HG03558 (cell line): Measurements from ENCODE around the gene ATP2C1.

ENCODE experiments used
- ATAC-seq: cut with Tn5 transposase; IDR thresholded peaks from one replicate; pipeline ENCODE4 v1.9.1; 2021; ENCODE audit warnings: moderate number of reproducible peaks; ENCODE audit not compliant: unreplicated experiment; ENCODE audit errors: extremely low read depth

The ATP2C1 gene

DNA sequence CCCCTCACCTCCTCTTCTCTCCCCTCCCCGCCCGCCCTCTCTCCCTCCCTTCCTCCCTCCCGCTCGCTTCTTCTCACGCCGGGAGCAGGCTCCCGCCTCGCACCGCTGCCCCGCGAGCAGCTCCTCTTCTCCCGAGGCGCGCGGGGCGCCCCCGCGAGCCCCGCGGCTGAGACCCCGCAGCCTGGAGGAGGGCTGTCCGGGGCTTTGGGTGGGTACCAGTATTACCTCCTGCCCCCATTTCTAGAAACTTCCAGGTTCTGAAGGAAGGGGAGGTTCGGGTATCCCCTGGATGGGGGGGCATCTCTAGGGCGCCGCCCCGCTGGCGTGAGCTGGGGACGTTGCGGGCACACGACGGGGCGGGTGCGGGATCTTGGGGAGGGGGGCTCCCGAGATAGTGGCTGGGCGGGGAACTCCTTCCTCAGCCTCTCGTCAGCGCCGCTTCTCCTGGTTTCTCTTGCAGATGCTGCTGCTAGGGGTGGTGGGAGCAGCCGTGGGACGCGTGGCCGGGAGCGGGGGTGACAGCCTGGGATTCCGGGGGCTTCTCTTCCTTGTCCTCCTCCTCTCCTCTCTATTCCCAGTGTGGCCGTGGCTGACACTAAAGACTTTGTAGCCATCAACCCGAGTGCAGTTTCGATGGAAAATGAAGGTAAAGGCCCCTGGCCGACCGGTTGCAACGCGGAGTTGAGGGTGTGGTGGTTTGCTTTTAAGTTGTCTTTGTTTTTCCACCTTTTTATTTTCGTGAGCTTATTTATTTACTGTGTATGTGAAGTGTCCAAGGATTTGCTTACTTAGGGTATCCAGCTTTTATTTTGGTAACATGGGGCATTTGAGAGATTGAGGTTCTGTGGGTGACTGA lies 474 bp downstream of the ATP2C1 start:
- no peak for ATAC-seq

DNA sequence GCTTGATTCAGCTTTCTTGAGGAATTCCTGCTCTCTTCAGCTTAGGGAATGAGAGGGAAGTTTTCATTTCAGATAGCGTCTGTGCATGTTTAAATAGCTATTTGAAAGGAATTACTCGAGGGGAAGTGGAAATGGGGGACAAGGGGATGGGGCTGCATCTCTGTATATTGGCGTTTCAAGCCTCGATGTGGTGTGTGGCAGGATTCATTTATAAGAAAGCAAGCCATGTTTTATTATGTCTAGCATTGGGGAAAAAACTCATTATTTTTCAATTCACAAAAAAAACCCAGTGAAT lies 1.0 kb downstream of the ATP2C1 start:
- no peak for ATAC-seq

- ATAC-seq: no peak
Measured at GRCh38 chr3:130895690-130896488, 2.0 kb downstream of the ATP2C1 start.

DNA sequence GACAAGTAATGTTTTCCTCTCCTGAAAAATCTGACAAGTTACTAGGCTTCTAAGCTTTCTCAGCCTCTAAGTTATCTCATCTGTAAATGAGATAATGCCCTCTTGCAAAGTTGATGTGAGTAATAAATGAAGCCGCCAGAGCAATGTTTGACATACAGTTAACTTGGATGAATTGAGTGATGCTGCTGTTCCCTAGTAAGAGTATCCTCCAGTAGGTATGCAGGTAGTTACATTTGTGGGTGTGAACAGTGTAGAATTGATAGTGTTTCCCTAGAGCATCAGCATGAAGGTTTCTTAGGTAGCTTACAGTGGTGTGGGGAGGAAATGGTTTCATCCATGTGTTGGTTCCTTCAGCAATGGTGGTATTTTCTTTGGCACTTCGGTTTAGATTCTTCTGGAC lies 3.4 kb downstream of the ATP2C1 start:
- ATAC-seq: no peak

DNA sequence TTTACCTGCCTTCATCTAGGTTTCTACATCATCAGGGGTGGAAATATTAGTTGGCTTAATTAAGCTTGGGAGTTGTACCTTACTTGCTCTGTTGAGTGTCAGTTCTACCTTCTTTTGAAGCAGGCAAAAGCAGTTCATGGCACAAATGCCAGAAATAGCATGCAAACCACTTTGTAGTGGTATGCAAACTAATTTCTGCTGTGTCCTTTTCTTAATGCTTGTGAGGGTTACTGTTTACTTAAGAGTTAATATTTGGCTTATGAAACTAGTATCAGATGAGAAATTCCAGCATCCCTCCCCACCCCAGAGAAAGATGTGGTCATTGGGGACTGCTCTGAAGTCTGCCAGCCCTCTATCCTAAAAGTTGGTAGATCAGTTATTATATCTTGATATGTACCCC lies 7.1 kb downstream of the ATP2C1 start:
- no peak for ATAC-seq

GRCh38 chr3:130901463-130902204 lies 7.8 kb downstream of the ATP2C1 start:
- no peak for ATAC-seq

DNA sequence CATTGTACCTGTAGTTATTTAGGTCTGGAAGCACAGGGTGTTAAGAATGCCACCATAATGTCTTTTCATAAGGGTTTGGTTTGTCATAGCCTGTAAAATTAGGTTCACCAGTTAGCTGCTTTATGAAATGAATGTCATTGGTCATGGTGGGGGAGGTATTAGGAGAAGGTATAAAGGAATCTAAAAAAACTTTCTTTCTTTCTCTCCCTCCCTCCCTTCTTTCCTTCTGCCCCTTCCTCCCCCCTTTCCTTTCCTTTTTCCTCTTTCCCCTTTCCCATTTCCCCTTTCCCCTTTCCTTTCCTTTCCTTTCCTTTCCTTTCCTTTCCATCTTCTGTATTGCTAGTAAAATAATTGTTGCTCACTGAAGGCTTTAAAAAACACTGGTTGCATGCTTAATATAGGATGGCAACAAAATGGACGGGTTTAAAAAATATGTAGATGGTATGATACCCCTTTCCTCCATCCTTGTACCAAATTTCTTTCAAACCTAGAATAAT lies 9.6 kb downstream of the ATP2C1 start:
- no peak for ATAC-seq

GRCh38 chr3:130904491-130904890 lies 10.6 kb downstream of the ATP2C1 start:
- no peak for ATAC-seq

- no peak for ATAC-seq
Measured at GRCh38 chr3:130905551-130905950, 11.7 kb downstream of the ATP2C1 start.

- ATAC-seq: no peak
Measured at GRCh38 chr3:130906374-130906995, 12.6 kb downstream of the ATP2C1 start.

DNA sequence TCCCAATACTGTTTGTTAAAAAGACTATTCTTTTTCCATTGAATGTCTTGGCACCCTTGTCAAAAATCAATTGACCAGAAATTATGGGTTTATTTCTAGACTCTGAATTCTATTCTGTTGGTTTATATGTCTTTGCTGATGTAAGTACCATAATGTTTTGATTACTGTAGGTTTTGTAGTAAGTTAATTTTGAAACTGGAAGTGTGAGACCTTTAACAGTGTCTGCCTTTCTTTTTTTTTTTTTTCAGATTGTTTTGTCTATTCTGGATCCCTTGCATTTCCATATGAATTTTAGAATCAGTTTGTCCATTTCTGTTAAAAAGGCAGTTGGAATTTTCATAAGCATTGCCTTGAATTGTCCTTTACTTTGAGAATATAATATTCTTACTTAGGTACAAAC lies 13.6 kb downstream of the ATP2C1 start:
- ATAC-seq: no peak

DNA sequence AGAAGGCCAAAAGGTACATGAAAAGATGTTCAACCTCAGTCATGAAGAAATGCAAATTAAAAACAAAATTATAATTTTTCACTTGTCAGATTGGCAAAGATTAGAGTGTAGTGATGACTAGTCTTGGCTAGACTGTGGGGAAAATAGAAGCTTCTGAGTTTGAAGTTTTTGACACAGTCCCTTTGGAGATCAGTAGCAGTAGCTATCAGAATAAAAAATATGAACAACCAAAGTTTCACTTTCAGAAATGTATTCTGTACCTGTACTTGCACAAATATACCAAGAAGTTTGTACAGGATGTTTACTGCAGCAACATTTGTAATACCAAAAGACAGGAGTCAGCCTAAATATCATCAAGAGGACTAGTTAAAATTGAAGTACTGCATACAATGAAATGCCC lies 14.1 kb downstream of the ATP2C1 start:
- ATAC-seq: no peak

DNA sequence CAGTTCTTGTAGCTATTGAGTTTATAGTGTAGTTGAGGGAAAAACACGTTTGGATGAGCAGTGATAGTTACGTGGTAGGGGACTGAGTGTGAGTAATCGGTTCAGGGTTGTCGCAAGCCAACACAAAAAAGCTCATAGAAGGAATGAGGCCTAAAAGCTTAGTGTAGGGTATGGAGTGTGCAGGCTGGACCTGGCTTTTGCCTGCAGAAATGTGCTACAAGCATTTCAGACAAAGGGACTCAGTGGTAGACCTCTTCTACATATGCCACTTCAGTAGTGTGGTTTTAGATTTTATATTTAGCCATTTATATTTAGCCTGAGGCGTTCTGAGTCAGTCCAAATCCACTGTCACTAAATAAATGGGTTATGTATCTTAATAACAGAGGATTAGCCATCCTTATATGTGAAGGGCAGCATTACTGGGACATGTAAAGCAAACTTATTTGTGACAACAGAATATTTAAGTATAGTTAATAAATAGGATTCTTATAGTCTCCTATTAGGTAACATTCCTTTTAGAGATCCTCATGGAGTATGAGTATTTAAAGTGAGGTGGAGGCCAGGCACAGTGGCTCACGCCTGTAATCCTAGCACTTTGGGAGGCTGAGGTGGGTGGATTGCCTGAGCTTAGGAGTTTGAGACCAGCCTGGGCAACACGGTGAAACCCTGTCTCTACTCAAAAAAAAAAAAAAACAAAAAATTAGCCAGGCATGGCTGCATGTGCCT lies 21.8 kb downstream of the ATP2C1 start:
- no peak for ATAC-seq

DNA sequence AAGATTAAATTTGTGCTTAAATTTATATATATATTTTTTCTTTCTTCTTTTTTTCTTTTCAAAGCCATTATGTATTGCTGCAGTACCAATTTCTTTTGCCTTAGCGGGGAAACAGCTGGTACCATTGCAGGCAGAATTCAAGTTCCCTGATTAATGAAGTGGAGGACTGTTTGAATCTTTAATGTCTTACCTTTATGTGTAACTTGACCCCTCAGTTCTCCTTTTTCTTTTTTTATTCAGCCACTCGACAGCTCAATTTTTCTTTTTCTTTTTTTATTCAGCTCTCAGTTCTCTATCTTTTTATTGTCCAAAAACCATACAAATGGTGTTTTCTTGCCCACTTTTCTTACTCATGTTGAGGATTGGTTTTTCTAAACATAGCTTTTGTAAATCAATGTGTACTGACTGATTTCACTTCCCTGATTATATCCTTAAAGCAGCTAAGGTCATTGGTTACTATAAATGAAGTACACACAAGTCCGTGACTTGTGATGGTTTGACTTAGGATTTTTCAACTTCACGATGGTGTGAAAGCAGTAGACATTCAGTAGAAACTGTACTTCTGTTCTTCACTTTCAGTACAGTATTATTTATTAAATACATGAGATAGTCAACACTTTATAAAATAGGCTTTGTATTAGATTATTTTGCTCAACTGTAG lies 22.8 kb downstream of the ATP2C1 start:
- ATAC-seq: peak; percentile 59

- ATAC-seq: no peak
Measured at GRCh38 chr3:130918328-130918727, 24.4 kb downstream of the ATP2C1 start.

DNA sequence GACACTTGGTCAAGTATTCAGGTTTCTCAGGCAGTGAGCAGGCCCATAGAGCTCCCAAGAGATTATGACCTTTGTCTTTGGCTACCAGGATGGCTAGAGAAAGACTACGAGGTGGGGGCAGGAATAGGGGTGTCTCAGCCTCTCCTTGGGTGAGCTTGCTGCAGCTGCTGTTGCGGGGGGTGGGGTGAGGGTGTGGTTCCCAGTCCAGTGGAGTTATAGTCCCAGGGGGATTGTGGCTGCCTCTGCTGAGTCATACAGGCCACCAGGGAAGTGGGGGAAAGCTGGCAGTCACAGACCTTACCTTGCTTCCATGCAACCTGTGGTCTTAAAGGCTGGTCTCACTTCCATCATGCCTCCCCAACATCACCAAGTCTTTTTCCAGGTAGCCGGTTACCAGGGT lies 31.7 kb downstream of the ATP2C1 start:
- ATAC-seq: no peak

DNA sequence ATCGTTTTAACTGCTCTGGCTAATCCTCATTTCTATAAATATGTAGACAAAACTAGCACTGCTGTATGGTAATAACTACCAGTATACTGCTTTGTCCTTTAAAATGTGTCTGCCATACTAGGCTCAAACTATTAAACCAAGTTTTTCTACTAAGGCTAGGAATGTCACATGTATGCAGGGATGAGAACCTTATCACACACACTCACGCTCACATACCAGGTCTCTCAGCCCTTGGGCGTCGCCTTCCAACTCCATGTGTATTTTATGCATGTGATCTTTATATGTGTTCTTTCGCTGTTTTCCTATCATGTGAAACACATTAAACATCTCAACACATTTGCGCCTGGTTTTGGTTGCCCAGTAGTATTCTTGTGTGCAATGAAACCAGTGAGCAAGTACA lies 32.6 kb downstream of the ATP2C1 start:
- ATAC-seq: no peak

DNA sequence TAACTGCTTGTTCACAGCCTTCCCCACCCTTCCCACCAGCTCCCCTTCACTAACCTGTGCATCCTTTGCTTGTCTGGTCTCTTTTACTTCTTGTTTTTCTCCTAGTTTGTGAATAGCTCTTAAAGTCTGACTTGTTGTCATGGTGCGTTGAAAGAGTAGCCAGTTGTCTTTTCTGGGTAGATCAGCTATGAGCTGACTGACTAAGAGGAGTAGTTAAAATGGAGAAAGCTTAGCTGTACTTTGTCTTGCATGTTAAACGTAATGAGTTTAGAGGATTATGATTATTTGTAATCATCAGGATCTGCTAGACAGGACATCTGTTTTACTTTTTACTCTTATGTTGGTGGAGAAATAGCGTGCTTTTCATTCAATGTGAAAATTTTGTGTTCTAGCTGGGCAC lies 35.9 kb downstream of the ATP2C1 start:
- no peak for ATAC-seq

GRCh38 chr3:130932979-130933378 lies 39.1 kb downstream of the ATP2C1 start:
- ATAC-seq: no peak
